Melanocyte of skin (primary cell): ENCODE results near the gene GGA2. TPM values are rescaled to one million over a fixed set of nuclear protein-coding genes. Genes with fewer than 3 reads are reported as not detected.

ENCODE experiments used
- small RNA-seq, 2 donors: library from RNA; depleted of rRNA; stranded (forward); fragments of <200 nt; gene quantifications; one replicate each; pipeline ENCODE3, GENCODE V24; 2012
- total RNA-seq, 2 donors: library from RNA; depleted of rRNA; stranded (reverse); fragments of >200 nt; gene quantifications; 2 replicates each; pipeline ENCODE4 v1.2.3, GENCODE V29; 2012

GGA2 gene
- 10 to 100 TPM; 28.2 to 41.6 TPM for total RNA-seq

GRCh38 chr16:23510164-23510914 is at the start of gene GGA2:
TSS of gene GGA2 (minus strand) at chr16:23510494. CDS start at chr16:23510411, 83 bp downstream.

GRCh38 chr16:23556881-23557778 is 46.8 kb upstream of the GGA2 start, which contains the start of the genes EARS2 and UBFD1:
TSS of gene EARS2 (minus strand) at chr16:23557350. CDS start at chr16:23557343, 7 bp downstream.
TSS of gene UBFD1 (plus strand) at chr16:23557727. CDS start at chr16:23557743, 16 bp downstream.

GRCh38 chr16:23452572-23453337 is 57.5 kb downstream of the GGA2 start, which contains the start of gene COG7:
TSS of gene COG7 (minus strand) at chr16:23453189. CDS start at chr16:23452994, 195 bp downstream.

Small RNA genes within 50 kb of the gene (small RNA-seq; reads per million reads assigned to genes)
- gene RF00072: 0 to 0.47 reads per million in 2 donors

Other genes with a start within 250 kb of the GGA2 start
- gene SCNN1B, start 208.2 kb downstream of the GGA2 start, total RNA-seq: not detected
- gene COG7, start 57.3 kb downstream of the GGA2 start, total RNA-seq: 10 to 100 TPM; 18.6 to 21.7 TPM
- 10 to 100 TPM; 45.8 to 57.9 TPM for gene EARS2, start 46.9 kb upstream of the GGA2 start, total RNA-seq
- 10 to 100 TPM; 86.7 to 93.2 TPM for gene UBFD1, start 47.2 kb upstream of the GGA2 start, total RNA-seq
- gene NDUFAB1, start 85.8 kb upstream of the GGA2 start, total RNA-seq: 100 to 1,000 TPM; 102 to 142 TPM
- 10 to 100 TPM; 17.9 to 23.3 TPM for gene PALB2, start 130.8 kb upstream of the GGA2 start, total RNA-seq
- 10 to 100 TPM; 48.2 to 62.6 TPM for gene DCTN5, start 131.0 kb upstream of the GGA2 start, total RNA-seq
- 10 to 100 TPM; 31.3 to 61.6 TPM for gene PLK1, start 168.4 kb upstream of the GGA2 start, total RNA-seq
- not detected for gene ERN2, start 202.7 kb upstream of the GGA2 start, total RNA-seq
- not detected for gene CHP2, start 244.5 kb upstream of the GGA2 start, total RNA-seq